ENCODE data around the gene SERPINC1. TPM values are rescaled to one million over a fixed set of nuclear protein-coding genes. Genes with fewer than 3 reads are reported as not detected.

Gene SERPINC1
- total and polyA plus RNA-seq, 9 of the 15 experiments (the other 6 are each of a cell fraction or from before 2014, with no cell fraction given), result 0.07 to 1.2 (median 0.50) TPM

DNA sequence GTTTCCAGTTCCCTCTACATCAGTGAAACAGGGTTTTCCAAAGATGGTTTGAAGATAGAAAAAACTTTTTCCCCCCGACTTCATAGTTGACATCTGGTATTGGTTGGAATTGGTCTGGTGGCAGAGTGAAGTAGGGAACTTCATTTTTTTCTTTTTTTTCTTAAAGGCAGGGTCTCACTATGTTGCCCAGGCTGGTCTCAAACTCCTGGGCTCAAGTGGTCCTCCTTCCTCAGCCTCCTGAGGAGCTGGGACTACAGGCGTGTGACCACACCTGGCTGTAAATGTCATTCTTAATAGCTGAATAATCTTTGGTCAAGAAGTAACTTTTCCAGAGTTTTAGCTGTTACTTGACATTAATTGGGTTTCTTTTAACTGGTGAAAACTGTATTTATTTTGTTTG, 27.2 kb downstream of the SERPINC1 start:
- Histone ChIP-seq H3K4me2 (ENCODE audit: insufficient read depth, low read length) (no peak overlapping the region), H3K4me3 (no peak overlapping the region), H3K27me3 (ENCODE audit: control insufficient read depth in 2 of 2, insufficient read depth in 2 of 2, low read length in 2 of 2) (no peaks in the 10 kb centered on the region), H3K4me1 (replicated peaks in 1 of 2; ENCODE audit: control insufficient read depth in 2 of 2, insufficient read depth in 2 of 2, low read length in 2 of 2) (no peaks in the 10 kb centered on the region), H3K36me3 (ENCODE audit: control insufficient read depth, insufficient read depth, low read length) (peaks cover 14% of the 10 kb centered on the region; the same call in 2 of the 3 replicates), H3K27ac (ENCODE audit: extremely low read depth, low read depth, low read length) (no peak overlapping the region), H3K9ac (ENCODE audit: insufficient read depth in 1 of 2, low read depth in 2 of 2, low read length in 2 of 2) (no peak overlapping the region), H3K9me1 (ENCODE audit: control insufficient read depth, insufficient read depth, low read length) (no peaks in the 10 kb centered on the region), H2AFZ (ENCODE audit: low read depth, low read length) (no peak overlapping the region), H3K9me3 (replicated peaks; ENCODE audit: control insufficient read depth, insufficient read depth, low read depth, low read length) (no peaks in the 10 kb centered on the region), H4K20me1 (replicated peaks; ENCODE audit: control insufficient read depth, insufficient read depth, low read length) (no peaks in the 10 kb centered on the region), H3K79me2 (ENCODE audit: control insufficient read depth, insufficient read depth, low read length) (no peaks in the 10 kb centered on the region)
- no TSS peak for BruUV-seq (replicated peaks)
- ATAC-seq (no peak), DNase-seq (ENCODE audit: extremely low read depth in 1 of 4, low spot score in 3 of 4) (no peak), FAIRE-seq (no peak)
- TF ChIP-seq ZNF121 (CRISPR knock-in tag; conservative IDR thresholded peaks at IDR 0.05), result peak; percentile 77; the same call in 1 of the 2 replicates
- TF ChIP-seq ZNF589 (CRISPR knock-in tag; IDR thresholded peaks at IDR 0.05; ENCODE audit: low read depth), result no peak
- POLR2A ChIA-PET, result interaction anchor here (0.9 to 2.9 kb wide), 3 partner anchors 7 to 22 kb away, joined by 3 to 26 read pairs (median 3); partner anchors contain the start of genes GAS5 and ZBTB37
- in situ Hi-C loops (cut with MboI), result no loop called here
- intact Hi-C loops (cut with micrococcal nuclease), result no loop called here
- CTCF ChIA-PET (ENCODE audit: low intra/inter-chr PET ratio), result no interaction called here
- WGBS (ENCODE audit: insufficient coverage, low coverage, missing lambda C conversion rate), result 68% methylated on average over 2 of the region's 2 CpGs

DNA sequence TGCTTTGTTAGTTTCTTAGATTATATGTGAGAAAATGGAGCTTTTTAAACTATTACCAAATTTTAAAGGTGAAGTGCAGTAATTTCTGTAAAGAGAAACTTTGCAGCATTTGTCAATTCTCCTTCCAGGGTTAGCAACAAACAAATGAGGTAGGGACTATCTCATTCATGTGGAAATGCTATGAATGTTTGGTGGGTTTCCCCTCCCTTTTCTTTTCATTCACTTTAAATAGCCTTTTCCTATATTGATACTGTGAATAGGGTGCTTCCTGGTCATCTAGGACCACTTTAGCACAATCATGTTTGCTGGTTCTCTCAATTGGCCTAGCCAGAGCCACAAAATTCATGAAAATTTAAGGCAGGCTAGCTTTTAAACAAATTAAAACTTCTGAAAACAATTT, 28.4 kb downstream of the SERPINC1 start:
- Histone ChIP-seq H3K4me2 (ENCODE audit: insufficient read depth, low read length) (no peak overlapping the region), H3K79me2 (ENCODE audit: control insufficient read depth, insufficient read depth, low read length) (no peaks in the 10 kb centered on the region), H2AFZ (ENCODE audit: low read depth, low read length) (no peak overlapping the region), H3K9me1 (ENCODE audit: control insufficient read depth, insufficient read depth, low read length) (no peaks in the 10 kb centered on the region), H3K9ac (ENCODE audit: insufficient read depth in 1 of 2, low read depth in 2 of 2, low read length in 2 of 2) (no peak overlapping the region), H3K36me3 (ENCODE audit: control insufficient read depth, insufficient read depth, low read length) (peaks cover 14% of the 10 kb centered on the region; the same call in 2 of the 3 replicates), H3K27ac (ENCODE audit: extremely low read depth, low read depth, low read length) (no peak overlapping the region), H3K4me3 (no peak overlapping the region), H4K20me1 (replicated peaks; ENCODE audit: control insufficient read depth, insufficient read depth, low read length) (no peaks in the 10 kb centered on the region), H3K27me3 (ENCODE audit: control insufficient read depth in 2 of 2, insufficient read depth in 2 of 2, low read length in 2 of 2) (no peaks in the 10 kb centered on the region), H3K9me3 (replicated peaks; ENCODE audit: control insufficient read depth, insufficient read depth, low read depth, low read length) (no peaks in the 10 kb centered on the region), H3K4me1 (replicated peaks in 1 of 2; ENCODE audit: control insufficient read depth in 2 of 2, insufficient read depth in 2 of 2, low read length in 2 of 2) (no peaks in the 10 kb centered on the region)
- POLR2A ChIA-PET, result interaction anchor here (0.6 to 2.9 kb wide), 7 partner anchors 9 to 271 kb away, joined by 3 to 26 read pairs (median 3); partner anchors contain the start of genes GAS5, RABGAP1L, SERPINC1 and ZBTB37
- DNase-seq (ENCODE audit: extremely low read depth in 1 of 4, low spot score in 3 of 4) (no peak), FAIRE-seq (no peak), ATAC-seq (no peak)
- in situ Hi-C loops (cut with MboI), result no loop called here
- intact Hi-C loops (cut with micrococcal nuclease), result no loop called here
- BruUV-seq (replicated peaks), result no TSS peak
- CTCF ChIA-PET (ENCODE audit: low intra/inter-chr PET ratio), result no interaction called here
- TF ChIP-seq, protein P1, sequence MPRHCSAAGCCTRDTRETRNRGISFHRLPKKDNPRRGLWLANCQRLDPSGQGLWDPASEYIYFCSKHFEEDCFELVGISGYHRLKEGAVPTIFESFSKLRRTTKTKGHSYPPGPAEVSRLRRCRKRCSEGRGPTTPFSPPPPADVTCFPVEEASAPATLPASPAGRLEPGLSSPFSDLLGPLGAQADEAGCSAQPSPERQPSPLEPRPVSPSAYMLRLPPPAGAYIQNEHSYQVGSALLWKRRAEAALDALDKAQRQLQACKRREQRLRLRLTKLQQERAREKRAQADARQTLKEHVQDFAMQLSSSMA (CRISPR knock-in tag; IDR thresholded peaks at IDR 0.05), result no peak
- TF ChIP-seq, protein P2, sequence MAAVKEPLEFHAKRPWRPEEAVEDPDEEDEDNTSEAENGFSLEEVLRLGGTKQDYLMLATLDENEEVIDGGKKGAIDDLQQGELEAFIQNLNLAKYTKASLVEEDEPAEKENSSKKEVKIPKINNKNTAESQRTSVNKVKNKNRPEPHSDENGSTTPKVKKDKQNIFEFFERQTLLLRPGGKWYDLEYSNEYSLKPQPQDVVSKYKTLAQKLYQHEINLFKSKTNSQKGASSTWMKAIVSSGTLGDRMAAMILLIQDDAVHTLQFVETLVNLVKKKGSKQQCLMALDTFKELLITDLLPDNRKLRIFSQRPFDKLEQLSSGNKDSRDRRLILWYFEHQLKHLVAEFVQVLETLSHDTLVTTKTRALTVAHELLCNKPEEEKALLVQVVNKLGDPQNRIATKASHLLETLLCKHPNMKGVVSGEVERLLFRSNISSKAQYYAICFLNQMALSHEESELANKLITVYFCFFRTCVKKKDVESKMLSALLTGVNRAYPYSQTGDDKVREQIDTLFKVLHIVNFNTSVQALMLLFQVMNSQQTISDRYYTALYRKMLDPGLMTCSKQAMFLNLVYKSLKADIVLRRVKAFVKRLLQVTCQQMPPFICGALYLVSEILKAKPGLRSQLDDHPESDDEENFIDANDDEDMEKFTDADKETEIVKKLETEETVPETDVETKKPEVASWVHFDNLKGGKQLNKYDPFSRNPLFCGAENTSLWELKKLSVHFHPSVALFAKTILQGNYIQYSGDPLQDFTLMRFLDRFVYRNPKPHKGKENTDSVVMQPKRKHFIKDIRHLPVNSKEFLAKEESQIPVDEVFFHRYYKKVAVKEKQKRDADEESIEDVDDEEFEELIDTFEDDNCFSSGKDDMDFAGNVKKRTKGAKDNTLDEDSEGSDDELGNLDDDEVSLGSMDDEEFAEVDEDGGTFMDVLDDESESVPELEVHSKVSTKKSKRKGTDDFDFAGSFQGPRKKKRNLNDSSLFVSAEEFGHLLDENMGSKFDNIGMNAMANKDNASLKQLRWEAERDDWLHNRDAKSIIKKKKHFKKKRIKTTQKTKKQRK (IDR thresholded peaks at IDR 0.05; ENCODE audit: borderline replicate concordance, low read depth, low read length), result no peak
- TF ChIP-seq CBFA2T2 (conservative IDR thresholded peaks at IDR 0.05), result no peak
- no peak for TF ChIP-seq CBX3 (IDR thresholded peaks at IDR 0.05; ENCODE audit: borderline replicate concordance in 1 of 2, low read length in 2 of 2)
- TF ChIP-seq, protein P3, sequence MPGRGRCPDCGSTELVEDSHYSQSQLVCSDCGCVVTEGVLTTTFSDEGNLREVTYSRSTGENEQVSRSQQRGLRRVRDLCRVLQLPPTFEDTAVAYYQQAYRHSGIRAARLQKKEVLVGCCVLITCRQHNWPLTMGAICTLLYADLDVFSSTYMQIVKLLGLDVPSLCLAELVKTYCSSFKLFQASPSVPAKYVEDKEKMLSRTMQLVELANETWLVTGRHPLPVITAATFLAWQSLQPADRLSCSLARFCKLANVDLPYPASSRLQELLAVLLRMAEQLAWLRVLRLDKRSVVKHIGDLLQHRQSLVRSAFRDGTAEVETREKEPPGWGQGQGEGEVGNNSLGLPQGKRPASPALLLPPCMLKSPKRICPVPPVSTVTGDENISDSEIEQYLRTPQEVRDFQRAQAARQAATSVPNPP (IDR thresholded peaks at IDR 0.05; ENCODE audit: borderline replicate concordance, insufficient read depth, insufficient read length), result no peak
- TF ChIP-seq TFAM (CRISPR knock-in tag; conservative IDR thresholded peaks at IDR 0.05), result no peak
- no peak for TF ChIP-seq ELF4 (CRISPR knock-in tag; IDR thresholded peaks at IDR 0.05)
- TF ChIP-seq CXXC5 (CRISPR knock-in tag; IDR thresholded peaks at IDR 0.05), result no peak
- no peak for TF ChIP-seq FOXA3 (CRISPR knock-in tag; conservative IDR thresholded peaks at IDR 0.05 in 1 of 2, IDR thresholded peaks at IDR 0.05 in 1 of 2)

All from K562 (cell line).